ENCODE results near the gene FAXDC2. TPM values are rescaled to one million over a fixed set of nuclear protein-coding genes. Genes with fewer than 3 reads are reported as not detected.

Gene FAXDC2
- total and polyA plus RNA-seq, 2 of the 13 experiments (the other 11 are each of a cell fraction or from before 2014, with no cell fraction given) = 4.7 to 58.8 TPM

GRCh38 chr5:154834053-154834452 is 16.4 kb downstream of the FAXDC2 start (continued):
- TF ChIP-seq ZNF326 (CRISPR knock-in tag; IDR thresholded peaks at IDR 0.05; ENCODE audit: borderline replicate concordance) (no peak), SKI (IDR thresholded peaks at IDR 0.05; ENCODE audit: partially characterized antibody) (peak; percentile 66), ZNF609 (CRISPR knock-in tag; IDR thresholded peaks at IDR 0.05; ENCODE audit: borderline replicate concordance) (peak; percentile 83), SOX5 (CRISPR knock-in tag; IDR thresholded peaks at IDR 0.05; ENCODE audit: borderline replicate concordance) (peak; percentile 61; the same call in 1 of the 2 replicates), SP2 (CRISPR knock-in tag; IDR thresholded peaks at IDR 0.05) (no peak), ARNT (IDR thresholded peaks at IDR 0.05) (no peak), ZFP1 (CRISPR knock-in tag; IDR thresholded peaks at IDR 0.05) (no peak), NFIC (IDR thresholded peaks at IDR 0.05; ENCODE audit: low read length) (peak; percentile 85; the same call in 1 of the 2 replicates), ZBTB10 (CRISPR knock-in tag; IDR thresholded peaks at IDR 0.05; ENCODE audit: borderline replicate concordance) (no peak), CC2D1A (CRISPR knock-in tag; IDR thresholded peaks at IDR 0.05) (no peak), RBFOX2 (IDR thresholded peaks at IDR 0.05; ENCODE audit: low read depth, low read length) (no peak), KLF9 (CRISPR knock-in tag; IDR thresholded peaks at IDR 0.05; ENCODE audit: low read depth) (no peak), ZNF160 (CRISPR knock-in tag; IDR thresholded peaks at IDR 0.05) (no peak), PBX2 (CRISPR knock-in tag; IDR thresholded peaks at IDR 0.05) (0 out of 2 replicates have a peak, but pooled peaks have one; percentile 33), RBM22 (optimal IDR thresholded peaks at IDR 0.05; ENCODE audit: low read length) (no peak), AHR (CRISPR knock-in tag; IDR thresholded peaks at IDR 0.05) (no peak), MEF2D (CRISPR knock-in tag; IDR thresholded peaks at IDR 0.05) (no peak; the same call in 1 of the 2 replicates), ZKSCAN8 (CRISPR knock-in tag; IDR thresholded peaks at IDR 0.05; ENCODE audit: borderline replicate concordance) (no peak)

Data from HepG2 (cell line).